Muscle of arm (tissue), 14 donors: ENCODE measurements around the gene BMP10. TPM values are rescaled to one million over a fixed set of nuclear protein-coding genes. Genes with fewer than 3 reads are reported as not detected.
A peak's percentile ranks its signal among the peaks of the same experiment; 100 is the strongest.

Experiments used
- DNase-seq: peaks from one replicate; pipeline ENCODE4 v3.0.0-alpha.2; 2013
- long read RNA-seq, 11 donors: transcript quantifications; one replicate each; lab custom pipeline, GENCODE V29; 2026
- polyA plus RNA-seq, 12 donors: library from polyadenylated mRNA; unstranded; fragments of 120-200 nt; gene quantifications; one replicate each; pipeline ENCODE4 v1.2.1, GENCODE V29; 2013; ENCODE audit not compliant: insufficient read length in 12 of 12

Gene BMP10, protein sequence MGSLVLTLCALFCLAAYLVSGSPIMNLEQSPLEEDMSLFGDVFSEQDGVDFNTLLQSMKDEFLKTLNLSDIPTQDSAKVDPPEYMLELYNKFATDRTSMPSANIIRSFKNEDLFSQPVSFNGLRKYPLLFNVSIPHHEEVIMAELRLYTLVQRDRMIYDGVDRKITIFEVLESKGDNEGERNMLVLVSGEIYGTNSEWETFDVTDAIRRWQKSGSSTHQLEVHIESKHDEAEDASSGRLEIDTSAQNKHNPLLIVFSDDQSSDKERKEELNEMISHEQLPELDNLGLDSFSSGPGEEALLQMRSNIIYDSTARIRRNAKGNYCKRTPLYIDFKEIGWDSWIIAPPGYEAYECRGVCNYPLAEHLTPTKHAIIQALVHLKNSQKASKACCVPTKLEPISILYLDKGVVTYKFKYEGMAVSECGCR
- not detected for polyA plus RNA-seq
- long read RNA-seq, donor 1, result 0 reads
- long read RNA-seq, donor 2, result 0 reads
- long read RNA-seq, donor 3, result 0 reads
- long read RNA-seq, donor 4, result 0 reads
- long read RNA-seq, donor 5, result 0 reads
- long read RNA-seq, donor 6, result 0 reads
- long read RNA-seq, donor 7, result 0 reads
- long read RNA-seq, donor 8, result 0 reads
- long read RNA-seq, donor 9, result 0 reads
- long read RNA-seq, donor 10, result 0 reads
- long read RNA-seq, donor 11, result 0 reads

DNA sequence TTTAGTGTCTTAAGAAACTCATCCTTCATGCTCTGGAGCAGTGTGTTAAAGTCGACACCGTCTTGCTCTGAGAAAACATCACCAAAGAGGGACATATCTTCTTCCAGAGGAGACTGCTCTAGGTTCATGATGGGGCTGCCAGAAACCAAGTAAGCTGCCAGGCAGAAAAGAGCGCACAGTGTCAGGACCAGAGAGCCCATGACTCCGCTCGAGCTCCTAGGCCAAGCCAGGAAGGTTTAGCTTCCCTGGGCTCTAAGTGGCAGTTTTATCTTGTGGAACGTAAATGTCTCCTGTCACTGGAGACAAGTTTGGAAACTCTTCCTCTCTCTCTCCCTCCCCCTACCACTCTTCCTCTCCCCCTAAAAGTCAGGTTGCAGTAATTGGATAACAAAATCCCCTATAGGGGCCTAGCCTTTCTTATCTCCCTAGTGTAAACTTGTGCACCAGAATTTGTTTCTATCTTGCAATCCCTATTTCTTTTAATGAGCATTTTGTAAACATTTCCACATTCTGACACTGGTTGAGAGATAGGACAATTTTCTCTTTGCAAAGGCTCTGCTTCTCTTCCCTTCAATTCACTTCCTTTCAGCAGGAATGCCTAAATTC is at the start of gene BMP10:
TSS of gene BMP10 (minus strand) at position 239 of the 606 bp plus-strand sequence. CDS start at position 200, 39 bp downstream.
- no peak for DNase-seq

DNA sequence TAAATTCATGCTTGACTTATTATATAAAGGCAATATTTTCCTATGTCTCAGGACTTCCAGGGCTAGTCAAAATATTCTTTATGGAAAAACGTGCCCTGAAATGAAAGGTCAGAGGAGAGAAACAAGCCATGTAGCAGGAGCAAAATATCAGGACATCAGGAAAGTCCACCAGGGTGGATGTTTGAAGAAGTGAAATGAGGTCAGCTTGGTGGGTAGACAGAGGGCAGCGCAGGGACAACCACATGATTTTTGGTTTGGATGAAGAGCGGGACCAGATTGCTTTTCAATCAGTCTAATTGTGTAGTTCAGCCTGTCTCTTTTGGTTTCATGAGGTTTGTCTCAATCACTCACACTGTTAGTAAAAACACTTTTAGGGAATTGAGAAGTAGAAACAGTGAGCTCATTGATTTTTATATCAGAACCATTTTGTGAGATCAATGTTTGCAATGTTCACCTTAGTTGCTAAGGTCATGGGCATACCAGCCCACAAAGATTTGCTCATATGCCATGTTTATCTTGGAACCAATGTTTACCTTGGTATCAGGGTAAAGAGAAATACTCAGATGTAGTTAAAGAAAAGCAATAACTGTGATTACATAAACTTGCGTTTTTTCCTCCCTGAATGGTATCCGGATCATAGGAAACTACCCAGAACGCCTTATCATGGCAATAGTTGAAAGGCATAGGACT is 49.4 kb upstream of the BMP10 start:
- no peak for DNase-seq

DNA sequence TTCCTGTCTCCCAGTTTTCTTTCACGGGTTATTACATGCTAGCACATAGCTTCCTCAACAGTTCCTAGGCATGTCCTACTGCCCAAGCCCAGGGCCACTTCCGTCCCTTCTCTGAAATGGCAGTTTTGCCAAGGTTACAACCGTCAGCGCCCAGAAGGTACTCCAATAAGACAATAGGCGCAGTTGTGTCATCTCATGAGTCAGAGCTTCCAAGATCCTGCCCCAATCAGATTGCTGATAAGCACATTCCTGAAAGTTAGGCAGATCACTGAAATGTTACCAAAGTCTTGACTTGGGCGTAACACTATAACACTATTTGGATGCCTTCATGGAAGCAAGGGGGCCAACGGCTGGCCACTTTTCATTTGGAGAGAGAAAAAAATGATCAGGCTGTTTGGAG is 47.3 kb upstream of the BMP10 start:
- DNase-seq, result no peak

DNA sequence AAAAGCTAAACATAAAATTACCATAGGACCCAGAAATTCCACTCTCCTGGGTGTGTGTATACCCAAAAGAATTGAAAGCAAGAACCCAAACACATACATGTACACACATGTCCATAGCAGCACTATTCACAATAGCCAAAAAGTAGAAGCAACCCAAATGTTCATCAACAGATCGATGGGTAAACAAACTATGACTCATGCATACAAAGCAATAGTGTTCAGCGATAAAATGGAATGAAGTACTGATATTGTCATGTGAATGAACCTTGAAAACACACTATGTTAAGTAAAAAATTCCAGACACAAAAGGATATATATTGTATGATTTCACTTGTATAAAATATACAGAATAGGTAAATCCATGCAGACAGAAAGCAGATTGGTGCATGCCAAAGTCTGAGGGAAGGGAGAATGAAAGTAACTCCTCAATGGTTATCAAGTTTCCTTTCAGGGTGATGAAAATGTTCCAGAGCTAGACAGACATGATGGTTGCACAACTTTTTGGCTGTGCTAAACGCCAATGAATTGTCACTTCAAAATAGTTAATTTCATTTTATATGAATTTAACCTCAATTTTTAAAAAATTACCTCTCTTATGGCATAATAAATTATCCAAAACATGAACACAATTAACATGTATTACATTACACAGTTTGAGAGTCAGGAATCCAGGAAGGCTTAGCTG is 46.0 kb upstream of the BMP10 start:
- DNase-seq, result no peak

DNA sequence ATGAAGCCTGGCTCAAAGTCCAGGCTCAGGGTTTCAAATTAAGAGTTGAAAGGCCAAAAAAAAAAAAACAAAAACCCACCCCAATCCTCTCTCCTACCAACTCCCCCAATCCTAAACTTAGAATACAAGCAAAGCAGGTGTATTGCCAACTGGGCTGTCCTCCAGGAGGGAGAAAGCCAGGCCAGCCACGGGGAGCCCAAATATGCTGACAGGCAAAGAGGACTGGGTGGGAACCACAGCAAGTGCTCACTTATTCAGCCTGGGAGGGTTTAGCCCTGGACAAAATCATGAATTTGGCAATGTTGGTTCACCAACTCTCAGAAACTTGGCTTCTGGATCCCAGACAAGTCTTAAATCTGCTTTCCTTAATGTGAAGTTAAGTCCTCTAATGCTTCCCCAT is 45.0 kb upstream of the BMP10 start:
- no peak for DNase-seq

DNA sequence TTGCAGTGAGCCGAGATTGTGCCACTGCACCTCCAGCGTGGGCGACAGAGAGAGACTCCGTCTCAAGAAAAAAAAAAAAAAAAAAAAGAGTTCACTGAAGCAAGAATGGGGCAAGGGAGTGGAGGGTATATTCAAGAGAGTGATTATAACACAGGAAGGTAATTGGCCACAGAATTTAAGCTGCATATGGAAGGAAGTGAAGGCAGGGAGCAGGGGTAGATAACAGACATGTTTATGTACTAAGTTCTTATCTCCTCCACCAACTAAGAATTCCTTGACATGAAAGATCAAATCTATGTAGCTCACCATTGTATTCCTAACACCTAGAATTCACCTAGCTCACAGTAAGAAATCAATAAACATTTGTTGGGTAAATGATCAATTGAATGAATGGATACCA is 44.2 kb upstream of the BMP10 start:
- DNase-seq, result no peak

DNA sequence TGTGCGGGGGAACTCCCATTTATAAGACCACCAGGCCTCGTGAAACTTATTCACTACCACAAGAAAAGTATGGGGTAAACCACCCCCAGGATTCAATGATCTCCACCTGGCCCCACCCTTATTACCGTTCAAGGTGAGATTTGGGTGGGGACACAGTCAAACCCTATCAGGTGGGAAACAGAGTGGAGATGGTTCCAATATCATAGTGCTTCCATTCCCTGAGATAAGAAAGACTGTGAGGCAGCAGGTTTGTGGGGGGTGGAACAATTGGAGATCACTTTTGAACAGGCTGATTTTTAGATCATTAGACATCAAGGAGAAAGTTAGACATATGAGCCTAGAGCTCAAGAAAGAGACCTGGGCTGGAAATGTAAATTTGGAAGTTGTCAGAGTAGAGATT is 42.2 kb upstream of the BMP10 start:
- DNase-seq, result no peak

DNA sequence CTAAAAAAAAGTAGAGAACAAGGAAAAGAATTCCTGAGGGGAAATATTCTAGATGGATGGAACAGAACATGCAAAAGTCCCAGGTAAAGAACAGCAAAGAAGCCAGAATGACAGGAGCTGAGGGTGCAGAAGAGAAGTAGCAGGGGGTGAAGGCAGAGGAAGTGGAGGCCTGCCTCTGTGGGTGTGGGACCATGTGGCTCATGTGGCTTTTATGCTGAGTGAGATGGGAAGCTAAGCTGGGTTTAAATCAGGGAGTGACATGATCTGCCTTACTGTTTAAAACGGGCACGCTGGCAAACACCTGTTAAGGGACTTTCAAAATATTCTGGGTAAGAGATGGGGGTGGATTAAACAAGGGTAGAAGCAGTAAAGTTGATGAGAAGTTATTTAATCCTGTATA is 41.5 kb upstream of the BMP10 start:
- no peak for DNase-seq

DNA sequence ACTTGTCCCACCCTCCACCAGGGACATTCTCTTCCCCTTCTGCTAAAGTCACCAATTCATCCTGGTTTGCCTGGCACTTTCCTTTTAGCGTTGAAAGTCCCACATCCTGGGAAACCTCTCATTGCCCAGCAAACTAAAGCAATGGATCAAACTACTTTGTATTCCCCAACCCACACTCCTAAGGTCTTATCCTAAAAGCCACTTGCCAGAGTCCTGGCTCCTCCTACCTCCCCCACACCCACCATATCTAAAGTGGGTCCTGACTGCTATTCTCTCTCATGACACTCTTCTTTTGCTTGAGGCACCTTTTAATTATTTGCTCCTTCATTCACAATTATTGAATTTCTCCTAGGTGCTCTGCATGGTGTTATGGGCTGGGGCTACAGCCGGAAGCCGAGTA is 40.9 kb upstream of the BMP10 start:
- no peak for DNase-seq

DNA sequence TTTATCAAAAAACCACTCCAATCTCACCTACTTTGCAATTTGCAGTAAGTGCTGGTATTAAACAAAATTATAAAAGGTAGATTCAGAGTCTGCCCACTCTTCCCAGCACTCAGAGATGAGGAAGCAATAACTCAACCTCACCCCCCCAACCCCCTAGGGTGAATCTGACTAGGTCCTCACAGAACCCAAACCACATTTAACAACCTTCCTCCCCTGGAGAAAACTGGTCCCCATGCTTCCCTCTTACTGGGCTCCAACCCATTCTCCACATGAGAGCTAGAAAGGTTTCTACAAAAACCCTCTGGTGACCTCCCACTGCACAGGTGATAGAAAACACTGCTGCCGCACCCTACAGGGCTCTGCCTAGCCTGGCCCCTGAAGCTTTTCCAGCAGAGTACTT is 40.5 kb upstream of the BMP10 start:
- DNase-seq, result no peak

DNA sequence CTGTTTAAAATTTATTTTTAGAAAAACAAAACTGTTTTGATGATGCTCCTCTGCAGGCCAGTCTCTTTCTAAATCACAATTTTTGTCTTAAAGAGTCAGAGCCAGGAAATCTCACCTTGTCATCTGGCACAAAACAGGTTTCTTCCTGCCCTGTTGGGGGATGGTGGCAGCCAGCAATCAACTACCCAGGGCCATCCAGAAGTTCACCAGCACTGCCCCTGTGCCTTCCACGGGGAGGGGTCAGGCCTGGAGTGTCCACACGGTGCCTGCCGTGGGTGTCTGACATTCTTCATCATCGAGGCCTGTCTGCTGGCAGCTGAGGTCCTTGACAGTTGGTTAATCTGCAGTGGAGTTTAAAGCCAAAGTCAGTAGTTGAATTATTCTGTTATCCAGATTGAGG is 40.0 kb upstream of the BMP10 start:
- no peak for DNase-seq

DNA sequence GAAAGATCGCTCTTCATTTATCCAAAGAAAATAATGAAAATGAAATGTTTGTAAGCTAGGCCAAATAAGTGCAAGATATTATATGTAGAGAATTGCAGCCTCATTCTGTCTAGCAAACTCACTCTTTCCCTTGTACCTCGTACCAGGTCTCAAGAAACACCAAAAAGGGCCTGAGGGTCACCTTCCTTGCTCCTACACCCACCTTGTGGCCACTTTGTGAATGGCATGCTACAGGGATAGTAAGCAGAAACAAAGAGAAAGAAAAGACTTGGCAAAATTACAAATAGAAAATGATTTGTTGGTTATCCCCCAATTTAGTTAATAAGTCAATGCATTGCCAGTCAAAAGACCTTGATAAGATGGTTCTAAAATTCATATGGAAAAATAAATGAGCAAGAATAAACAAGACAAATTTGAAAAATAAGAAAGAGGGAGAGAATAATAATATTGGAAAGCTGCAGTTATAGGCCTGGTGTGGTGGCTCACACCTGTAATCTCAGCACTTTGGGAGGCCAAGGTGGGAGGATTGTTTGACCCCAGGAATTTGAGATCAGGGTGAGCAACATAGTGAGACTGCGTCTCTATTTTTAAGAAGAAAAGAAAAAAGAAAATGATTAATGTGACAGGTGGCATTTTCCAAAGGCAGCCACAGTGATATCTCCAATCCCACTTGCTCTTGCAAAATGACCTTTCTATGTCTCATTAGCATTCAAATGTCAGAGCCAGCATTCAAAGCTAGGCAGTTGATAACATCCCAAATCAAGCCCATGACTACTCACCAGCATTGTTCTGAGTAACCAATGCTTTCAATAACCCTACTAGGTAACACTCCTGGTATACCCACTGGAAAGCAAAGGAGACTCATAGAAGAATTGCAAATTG is 38.8 kb upstream of the BMP10 start:
- DNase-seq, result peak; percentile 70

DNA sequence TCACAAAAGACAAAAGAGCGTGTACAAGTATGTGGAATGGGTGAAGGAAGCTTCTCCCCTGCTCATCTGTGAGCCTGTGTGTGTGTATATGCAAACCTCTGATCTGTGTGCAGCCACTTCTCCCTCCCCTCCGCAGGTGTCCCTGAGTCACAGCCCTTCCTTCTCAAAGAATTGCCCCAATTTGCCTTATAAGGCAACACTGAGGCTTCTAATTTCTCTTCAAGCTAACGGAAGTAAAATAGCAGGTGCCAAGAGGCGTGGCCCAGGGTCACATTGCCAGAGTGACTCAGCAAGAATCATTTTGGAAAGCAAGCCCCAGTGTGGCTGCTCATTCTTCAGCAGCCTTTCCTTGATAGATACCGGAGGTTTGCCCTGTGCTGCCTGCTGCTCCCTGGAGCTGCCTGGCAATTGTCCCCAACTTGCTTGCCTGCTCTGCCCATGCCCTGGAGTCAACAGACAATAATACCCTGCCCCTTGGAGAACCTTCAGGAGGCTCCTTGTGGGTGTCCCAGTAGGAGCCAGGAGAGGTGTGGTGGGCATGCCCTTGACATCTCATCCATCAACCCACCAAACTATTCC is 37.3 kb upstream of the BMP10 start:
- DNase-seq, result peak; percentile 35

DNA sequence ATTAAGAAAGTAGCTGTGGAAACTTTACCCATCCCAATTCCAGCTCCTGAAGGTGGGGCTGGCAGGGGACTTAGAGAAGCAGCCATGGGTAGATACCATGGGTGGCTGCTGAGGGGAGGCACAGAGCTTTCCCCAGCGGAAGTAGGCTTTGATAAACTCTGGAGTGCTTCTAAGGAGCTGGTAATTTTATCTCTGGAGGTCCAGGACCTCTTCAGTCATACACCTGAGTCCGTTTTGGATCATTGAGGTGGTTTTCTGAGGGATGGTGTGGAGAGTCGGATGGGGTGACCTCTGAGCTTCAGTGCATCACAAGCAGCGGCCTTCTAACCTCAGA is 36.7 kb upstream of the BMP10 start:
- DNase-seq, result no peak

DNA sequence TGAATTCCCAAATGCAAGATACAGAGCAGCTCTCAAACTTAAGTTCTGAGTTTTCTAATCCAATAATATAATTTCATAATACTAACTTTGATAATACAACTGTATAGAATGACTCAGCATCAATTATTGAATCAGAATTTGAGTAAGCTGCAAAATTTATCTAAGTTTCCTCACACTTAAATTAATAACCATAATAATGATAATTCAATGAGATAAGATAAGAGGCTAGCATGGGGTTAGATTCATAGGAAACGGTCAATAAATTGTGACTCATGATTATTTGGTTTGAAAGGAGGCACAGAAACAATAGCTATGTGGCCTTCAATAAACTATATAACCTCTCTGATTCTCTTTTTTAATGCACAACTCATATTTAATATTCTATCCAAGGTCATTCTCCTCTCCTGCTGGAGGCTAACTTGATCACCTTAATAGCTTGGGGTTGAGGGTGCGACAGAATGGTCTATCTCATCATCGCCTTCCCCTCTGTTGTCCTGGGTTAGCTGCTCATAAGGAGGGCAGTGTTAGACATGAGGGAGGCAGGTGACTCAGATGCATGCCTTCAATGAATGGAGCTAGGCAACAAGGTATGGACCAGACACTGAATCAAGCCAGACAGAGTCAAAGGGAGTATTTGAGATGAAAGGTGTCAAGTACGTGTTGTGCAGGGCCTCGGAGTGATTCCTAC is 36.2 kb upstream of the BMP10 start:
- DNase-seq, result no peak

DNA sequence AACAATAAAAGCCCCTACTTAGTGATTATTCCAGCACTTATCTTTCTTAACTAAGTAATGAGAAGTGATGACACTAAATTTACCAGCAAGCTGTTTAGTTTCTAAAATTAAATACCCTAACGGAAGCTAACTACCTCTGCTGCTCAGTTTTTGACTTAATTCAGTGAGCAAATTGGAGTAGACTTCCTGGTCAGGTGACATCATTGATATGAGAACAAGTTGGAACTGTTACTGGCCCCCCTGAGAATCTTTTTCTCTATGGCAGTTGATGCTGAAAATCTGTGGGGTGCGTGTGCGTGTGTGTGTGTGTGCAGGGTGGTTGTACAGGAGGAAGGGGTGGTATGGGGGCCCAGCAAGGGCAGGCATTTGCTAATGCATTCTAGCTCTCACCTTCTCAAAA is 35.5 kb upstream of the BMP10 start:
- DNase-seq, result no peak

DNA sequence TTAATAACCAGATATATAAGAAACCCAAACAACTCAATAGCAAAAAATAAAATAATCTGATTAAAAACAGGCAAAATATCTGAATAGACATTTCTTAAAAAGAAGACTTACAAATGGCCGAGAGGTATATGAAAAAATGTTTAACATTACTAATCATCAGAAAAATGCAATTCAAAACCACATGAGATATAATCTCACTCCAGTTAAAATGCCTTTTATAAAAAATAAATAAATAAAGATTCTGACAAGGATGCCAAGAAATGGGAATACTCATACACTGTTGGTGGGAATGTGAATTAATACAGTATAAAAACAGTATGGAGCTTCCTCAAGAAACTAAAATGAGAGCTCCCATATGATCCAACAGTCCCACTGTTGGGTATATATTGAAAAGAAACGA is 33.9 kb upstream of the BMP10 start:
- DNase-seq, result no peak

DNA sequence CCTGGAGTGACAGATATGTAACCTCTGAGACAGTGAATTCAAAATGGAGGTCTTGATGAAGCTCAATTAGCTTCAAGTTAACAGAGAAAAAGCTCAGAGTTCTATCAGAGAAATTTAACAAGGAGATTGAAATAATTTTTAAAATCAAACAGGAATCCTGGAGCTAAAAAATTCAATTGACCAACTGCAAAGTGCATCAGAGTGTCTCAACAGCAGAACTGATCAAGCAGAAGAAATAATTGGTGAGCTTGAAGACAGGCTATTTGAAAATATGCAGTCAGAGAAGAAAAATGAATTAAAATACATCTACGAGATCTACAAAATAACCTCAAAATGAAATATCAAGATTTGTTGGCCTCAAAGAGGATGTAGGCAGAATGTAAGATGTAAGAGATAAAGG is 30.4 kb upstream of the BMP10 start:
- no peak for DNase-seq

DNA sequence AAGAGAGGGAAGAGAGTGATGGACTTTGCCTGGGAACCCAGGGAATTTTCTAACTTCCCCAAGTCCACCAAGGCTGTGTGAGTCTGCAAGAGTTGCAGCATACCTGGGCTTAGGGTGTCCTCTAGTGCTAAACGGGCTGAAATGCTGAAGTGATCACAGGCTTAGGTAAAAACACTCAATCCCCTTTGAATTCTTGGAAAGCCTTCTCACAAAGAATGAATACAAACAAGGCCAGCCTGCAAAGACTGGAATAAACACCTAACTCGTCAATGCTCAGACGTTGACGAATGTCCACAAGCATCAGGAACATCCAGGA is 30.0 kb upstream of the BMP10 start:
- DNase-seq, result no peak

DNA sequence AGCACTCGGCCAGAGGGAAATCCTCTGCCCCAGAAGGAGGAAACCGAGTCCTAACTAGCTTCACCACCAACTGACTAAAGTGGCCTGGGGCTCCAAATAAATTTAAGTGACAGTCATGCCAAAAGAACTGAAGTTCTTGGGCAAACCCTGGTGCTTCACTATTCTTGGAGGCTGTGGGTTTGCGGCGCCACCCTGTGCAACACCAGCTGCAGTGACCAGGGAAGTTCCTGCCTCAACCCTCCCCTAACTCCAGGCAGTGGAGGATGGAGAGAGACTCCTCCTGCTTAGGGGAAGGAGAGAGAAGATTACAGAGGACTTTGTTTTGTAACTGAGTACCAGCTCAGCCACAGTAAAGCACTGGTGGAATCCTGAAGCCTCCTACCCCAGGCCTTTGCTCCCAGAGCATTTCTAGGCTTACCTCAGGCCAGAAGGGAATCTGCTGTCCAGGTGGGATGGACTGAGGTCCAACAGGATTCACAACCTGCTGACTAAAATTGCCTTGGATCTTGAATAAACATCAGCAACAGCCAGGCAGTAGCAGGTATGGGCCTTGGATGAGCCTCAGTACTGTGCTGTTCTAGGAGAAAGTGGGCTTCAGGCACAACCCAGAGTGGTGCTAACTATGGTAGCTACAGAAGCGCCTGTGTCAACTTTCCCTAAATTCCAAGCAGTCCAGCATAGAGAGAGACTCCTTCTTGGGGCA is 29.4 kb upstream of the BMP10 start:
- DNase-seq, result no peak
